Psoas muscle (tissue), 8 donors: ENCODE measurements around the gene LGALS4. TPM values are rescaled to one million over a fixed set of nuclear protein-coding genes. Genes with fewer than 3 reads are reported as not detected.
A peak's percentile ranks its signal among the peaks of the same experiment; 100 is the strongest.

Experiments used
- ATAC-seq, 4 donors: fragments of 200-7000 bp; cut with Tn5 transposase; one replicate each; pipeline ENCODE4 v1.9.1; 2020; ENCODE audit warnings: moderate library complexity in 3 of 4, mild to moderate bottlenecking in 2 of 4
- DNase-seq, 2 donors: peaks; one replicate each; pipeline ENCODE4 v3.0.0-alpha.2; 2020
- H3K27ac ChIP-seq: fragments of 200-600 bp; one replicate; pipeline ENCODE4 v1.8.0; 2022
- H3K27me3 ChIP-seq, 3 donors: fragments of 200-600 bp in 1 of 3; one replicate each; pipeline versions ENCODE4 v1.6.1 to v1.8.0; 2013 to 2022; ENCODE audit warnings: low read length in 2 of 3, mild to moderate bottlenecking in 2 of 3, moderate library complexity in 1 of 3; ENCODE audit not compliant: insufficient read depth in 3 of 3
- H3K36me3 ChIP-seq, 2 donors: fragments of 200-600 bp in 1 of 2; one replicate each; pipeline versions ENCODE4 v1.6.1 to v1.8.0; 2013 to 2022; ENCODE audit warnings: low read depth in 1 of 2, mild to moderate bottlenecking in 1 of 2, moderate library complexity in 1 of 2; ENCODE audit not compliant: insufficient read depth in 1 of 2
- H3K4me1 ChIP-seq: fragments of 200-600 bp; one replicate; pipeline ENCODE4 v1.8.0; 2022
- H3K4me3 ChIP-seq: fragments of 200-600 bp; one replicate; pipeline ENCODE4 v1.8.0; 2022; ENCODE audit warnings: mild to moderate bottlenecking
- H3K9me3 ChIP-seq: fragments of 200-600 bp; one replicate; pipeline ENCODE4 v1.8.0; 2022
- CTCF ChIP-seq: fragments of 200-600 bp; IDR thresholded peaks from one replicate; pipeline ENCODE4 v1.8.0; 2022; ENCODE audit warnings: antibody characterized with exemption
- WGBS, 3 donors: extraction: QIAGEN DNeasy Blood & Tissue Kit; methylation state at CpG; one replicate each; pipeline versions ENCODE4 v1.1.6 to v1.1.7; 2013; 5-methylcytosine and 5-hydroxymethylcytosine counted together
- intact Hi-C, 2 donors: fragments of 100-400 bp; cut with DNase I; formaldehyde crosslinking; loops; one replicate each; pipeline versions ENCODE4 v1.11.0 to v1.14.2; 2022
- polyA plus RNA-seq, 3 donors: library from polyadenylated mRNA; stranded (reverse); fragments of 200-250 nt; gene quantifications; one replicate each; pipeline ENCODE4 v1.2.3, GENCODE V29; 2013
- total RNA-seq, 4 donors: library from RNA; stranded (reverse); fragmentation: NEBNext Ultra II Directional in 2 of 4; extraction: Animal tissue kit (Norgen Biotek cat#: 25700) in 2 of 4; gene quantifications; one replicate each; pipeline versions ENCODE4 v1.2.1 to v1.2.4, GENCODE V29; 2021 to 2023
- donor health status: healthy with polysubstance abuse.
- donor health status: DM: no; HTN: no; CAD: no; lungs with moderate emphysema.
- donor health status: Bipolar disorder and iron deficiency.
- donor health status: healthy.
- donor health status: DM: yes; HTN: yes; CAD: no.
- donor health status: DM: no; HTN: no; CAD: no.
- donor health status: DM: no; HTN: no; CAD: no.
- donor health status: DM: yes; HTN: yes; CAD: no.

LGALS4 gene
- total and polyA plus RNA-seq, 7 donors, result 0.31 to 2.0 (median 0.64) TPM

- H3K4me3 ChIP-seq, result peak overlapping the region; percentile 92
- intact Hi-C loops, result loop anchor here in 1 of 2 donors (5.0 kb wide), 1 partner anchor 42 kb away; no protein-coding TSS in a partner anchor
- DNase-seq (peak in 1 of 2 donors; percentile 100), ATAC-seq (peak; percentile 79 to 83 (median 80))
- 0% methylated on average over 26 of the region's 26 CpGs for WGBS, 3 donors
- H3K27ac ChIP-seq, result peak overlapping the region; percentile 98
- peaks cover 6 to 31% of the 10 kb centered on the region in 2 donors for H3K36me3 ChIP-seq
- H3K27me3 ChIP-seq, result no peaks in the 10 kb centered on the region
- peak; percentile 34 for TF ChIP-seq CTCF
- peaks cover 40% of the 10 kb centered on the region for H3K4me1 ChIP-seq
- H3K9me3 ChIP-seq, result no peaks in the 10 kb centered on the region
These were observed 37.8 kb upstream of the LGALS4 start for GRCh38 chr19:38850436-38850975.

- H3K36me3 ChIP-seq, result peaks cover 6 to 37% of the 10 kb centered on the region in 2 donors
- TF ChIP-seq CTCF, result peak; percentile 45
- no peaks in the 10 kb centered on the region for H3K9me3 ChIP-seq
- DNase-seq (peak; percentile 99 to 100), ATAC-seq (peak; percentile 73 to 76 (median 75))
- H3K27me3 ChIP-seq, result no peaks in the 10 kb centered on the region
- H3K27ac ChIP-seq, result peak within 1 kb of the TSS; percentile 100
- peaks cover 44% of the 10 kb centered on the region for H3K4me1 ChIP-seq
- WGBS, 3 donors, result 0 to 1% (median 1%) methylated on average over 37 to 50 of the region's 50 CpGs
- intact Hi-C loops, result loop anchor here in 1 of 2 donors (5.0 kb wide), 1 partner anchor 42 kb away; no protein-coding TSS in a partner anchor
- H3K4me3 ChIP-seq, result peak within 1 kb of the TSS; percentile 98
These were observed 37.2 kb upstream of the LGALS4 start, which contains the start of gene HNRNPL for GRCh38 chr19:38849860-38850435. TSS of gene HNRNPL (minus strand) at chr19:38849986. CDS start at chr19:38849966, 20 bp downstream.

GRCh38 chr19:38849147-38849859 lies 36.6 kb upstream of the LGALS4 start:
- intact Hi-C loops, result no loop called here
- ATAC-seq (peak; percentile 54 to 58 (median 57)), DNase-seq (peak; percentile 98 to 99)
- Histone ChIP-seq H3K27me3 (no peaks in the 10 kb centered on the region), H3K9me3 (no peaks in the 10 kb centered on the region), H3K4me3 (peak overlapping the region; percentile 98), H3K4me1 (peaks cover 49% of the 10 kb centered on the region), H3K27ac (peak overlapping the region; percentile 100), H3K36me3 (peaks cover 8 to 43% of the 10 kb centered on the region in 2 donors)
- no peak for TF ChIP-seq CTCF
- 1% methylated on average over 36 to 76 of the region's 76 CpGs for WGBS, 3 donors

- DNase-seq (no peak), ATAC-seq (no peak)
- no peak for TF ChIP-seq CTCF
- peaks cover 57% of the 10 kb centered on the region for H3K4me1 ChIP-seq
- H3K27me3 ChIP-seq, result no peaks in the 10 kb centered on the region
- H3K27ac ChIP-seq, result peak overlapping the region; percentile 100
- peak overlapping the region; percentile 98 for H3K4me3 ChIP-seq
- H3K9me3 ChIP-seq, result no peaks in the 10 kb centered on the region
- WGBS, 3 donors, result 10 to 14% (median 11%) methylated on average over 22 of the region's 22 CpGs
- peaks cover 15 to 51% of the 10 kb centered on the region in 2 donors for H3K36me3 ChIP-seq
- intact Hi-C loops, result no loop called here
These were observed 35.8 kb upstream of the LGALS4 start for GRCh38 chr19:38848299-38849146.
